Hematopoietic multipotent progenitor cell treated with erythropoietin and hydrocortisone succinate and interleukin-3 and kit ligand, for 8 days (in vitro differentiated cells): Measurements from ENCODE around the gene ARMH4.
A peak's percentile ranks its signal among the peaks of the same experiment; 100 is the strongest.

ENCODE experiments used
- DNase-seq: peaks from one replicate; pipeline ENCODE4 v3.0.0-alpha.2; 2015

ARMH4 gene

DNA sequence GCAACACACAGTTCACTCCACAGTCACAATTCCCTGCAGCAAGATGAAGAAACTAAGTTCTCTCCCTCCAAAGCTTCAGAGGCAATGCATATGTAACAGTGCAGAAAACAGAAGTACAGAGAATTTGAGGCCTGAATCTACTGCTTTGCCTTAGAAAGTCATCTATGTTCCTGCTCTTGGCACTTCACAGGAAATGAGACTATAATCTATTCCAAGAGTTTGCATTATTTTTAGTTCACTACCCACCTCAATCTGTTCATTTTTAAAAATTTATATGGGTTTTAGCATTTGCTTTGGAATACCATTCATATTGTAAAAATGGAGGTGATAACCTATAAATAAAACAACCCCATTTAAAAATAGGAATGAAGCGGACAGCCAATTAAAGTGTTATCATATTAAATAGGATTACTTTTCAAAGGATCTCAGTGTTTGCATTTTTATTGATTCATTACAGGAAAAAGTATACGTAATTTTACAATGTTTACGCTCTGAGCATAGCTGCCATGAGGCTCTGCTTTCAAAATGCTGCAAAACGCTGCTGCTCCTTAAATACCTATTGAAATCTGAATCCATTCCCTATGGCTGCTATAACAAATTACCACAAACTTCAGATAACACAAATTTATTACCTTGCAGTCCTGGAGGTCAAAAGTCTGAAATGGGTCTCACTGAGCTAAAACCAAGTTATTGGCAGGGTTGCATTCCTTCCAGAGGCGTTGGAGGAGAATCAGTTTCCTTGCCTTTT lies 60.0 kb downstream of the ARMH4 start:
- no peak for DNase-seq

- DNase-seq, result no peak
Measured at GRCh38 chr14:58089612-58090011, 62.4 kb downstream of the ARMH4 start.

DNA sequence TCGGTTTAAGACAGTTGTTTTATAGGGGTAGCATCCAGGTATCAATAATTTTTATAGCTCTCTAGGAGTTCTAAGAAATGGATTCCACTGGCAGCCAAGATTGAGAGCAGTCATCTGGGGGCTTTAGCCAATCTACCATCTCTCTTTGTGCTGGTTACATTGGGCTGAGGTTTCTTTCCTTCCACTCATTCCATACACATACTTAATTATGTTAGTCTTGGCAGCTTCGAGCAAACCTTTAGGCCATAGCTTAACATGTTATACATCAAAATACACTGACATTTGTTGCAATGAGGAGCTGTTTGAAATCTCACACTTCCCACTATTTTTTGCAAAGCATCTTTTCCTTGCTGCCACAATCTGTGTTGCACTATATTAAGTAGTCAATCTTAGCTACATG lies 63.1 kb downstream of the ARMH4 start:
- DNase-seq, result no peak

GRCh38 chr14:58085877-58086276 lies 66.1 kb downstream of the ARMH4 start:
- no peak for DNase-seq

- DNase-seq, result no peak
Measured at GRCh38 chr14:58082491-58083098, 69.4 kb downstream of the ARMH4 start.

- no peak for DNase-seq
Measured at GRCh38 chr14:58082011-58082410, 70.0 kb downstream of the ARMH4 start.

- no peak for DNase-seq
Measured at GRCh38 chr14:58078471-58078870, 73.5 kb downstream of the ARMH4 start.

DNA sequence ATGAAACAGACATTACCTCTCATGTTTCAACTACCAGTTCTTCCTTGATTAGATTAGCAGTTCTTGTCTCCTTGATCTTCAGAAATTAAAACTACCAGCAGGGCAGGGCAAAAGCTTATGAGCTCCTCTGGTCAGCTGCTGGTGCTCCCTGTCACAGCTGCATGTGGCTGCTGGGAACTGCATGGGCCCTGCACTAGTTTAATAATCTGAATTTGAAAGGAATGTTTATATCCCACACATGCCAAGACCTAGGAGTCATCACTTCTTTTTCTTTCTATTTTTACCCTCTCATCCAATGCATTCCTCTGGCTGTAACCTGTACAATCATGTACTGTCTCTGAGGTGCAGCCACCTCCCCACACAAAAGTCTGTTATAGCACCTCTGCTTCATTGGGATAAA lies 73.9 kb downstream of the ARMH4 start:
- no peak for DNase-seq

DNA sequence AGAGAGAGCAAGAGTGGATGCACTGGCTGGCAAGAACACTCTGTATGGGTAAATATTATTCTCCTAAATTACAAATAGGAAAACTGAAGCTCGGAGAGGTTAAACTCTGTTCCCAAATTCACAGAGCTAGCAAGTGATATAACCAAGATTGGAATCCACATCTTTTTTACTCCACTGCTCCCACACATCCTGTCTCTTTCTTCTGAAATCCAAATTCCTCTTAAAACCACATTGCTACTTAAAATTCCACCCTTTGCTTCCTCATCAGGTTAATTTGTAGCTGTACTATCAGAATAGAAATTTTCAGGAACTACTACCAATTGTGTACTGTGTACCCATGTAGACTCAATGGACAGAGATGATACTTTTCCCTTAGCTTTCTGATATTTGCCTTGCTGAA lies 74.4 kb downstream of the ARMH4 start:
- no peak for DNase-seq

GRCh38 chr14:58073516-58073915 lies 78.5 kb downstream of the ARMH4 start:
- no peak for DNase-seq

DNA sequence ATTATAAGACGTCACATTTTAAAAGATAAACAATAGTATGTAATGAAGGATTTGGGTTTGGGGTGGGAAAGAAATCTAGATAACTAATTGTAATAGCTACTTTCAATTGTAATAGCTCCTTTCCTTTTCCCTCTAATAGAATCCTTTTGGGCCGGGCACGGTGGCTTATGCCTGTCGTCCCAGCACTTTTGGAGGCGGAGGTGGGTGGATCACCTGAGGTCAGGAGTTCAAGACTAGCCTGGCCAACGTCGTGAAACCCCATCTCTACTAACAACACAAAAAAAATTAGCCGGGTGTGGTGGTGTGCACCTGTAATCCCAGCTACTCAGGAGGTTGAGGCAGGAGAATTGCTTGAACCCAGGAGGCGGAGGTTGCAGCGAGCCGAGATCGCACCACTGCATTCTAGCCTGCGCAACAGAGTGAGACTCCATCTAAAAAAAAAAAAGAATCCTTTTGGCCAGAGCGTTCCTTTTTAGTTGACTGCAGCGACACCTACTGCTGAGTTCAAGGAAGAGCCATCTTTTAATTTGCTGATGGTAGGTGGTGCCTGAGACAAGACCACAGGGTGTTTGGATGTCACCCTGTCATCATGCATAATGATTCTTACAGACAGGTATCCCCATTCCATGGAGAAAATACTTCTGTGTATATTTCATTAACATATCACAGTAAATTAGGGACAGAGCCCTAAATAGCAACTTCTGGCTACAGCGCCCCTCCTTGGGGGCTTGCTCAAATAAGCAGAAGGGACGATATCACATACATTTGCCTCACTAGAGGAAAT lies 79.5 kb downstream of the ARMH4 start:
- peak; percentile 69 for DNase-seq

DNA sequence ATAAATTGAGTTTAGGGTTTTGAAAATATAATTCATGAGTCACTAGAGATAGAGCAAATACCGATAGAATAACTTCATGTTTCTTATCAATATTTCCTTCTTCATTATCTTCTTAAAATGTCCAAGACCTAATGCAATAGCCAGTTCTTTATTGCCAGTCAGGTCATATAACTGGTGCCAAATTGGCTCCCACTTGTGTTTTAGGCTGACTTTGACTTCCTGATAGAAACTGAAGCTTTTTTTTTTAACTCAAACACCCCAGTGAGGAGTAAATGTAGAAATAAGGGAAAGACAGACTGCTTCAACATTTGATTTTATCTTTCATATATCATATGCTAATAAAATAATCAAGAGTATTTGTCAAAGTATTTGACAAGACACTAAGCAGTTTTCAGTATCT lies 80.7 kb downstream of the ARMH4 start:
- DNase-seq, result no peak

- DNase-seq, result no peak
Measured at GRCh38 chr14:58068306-58068705, 83.7 kb downstream of the ARMH4 start.

DNA sequence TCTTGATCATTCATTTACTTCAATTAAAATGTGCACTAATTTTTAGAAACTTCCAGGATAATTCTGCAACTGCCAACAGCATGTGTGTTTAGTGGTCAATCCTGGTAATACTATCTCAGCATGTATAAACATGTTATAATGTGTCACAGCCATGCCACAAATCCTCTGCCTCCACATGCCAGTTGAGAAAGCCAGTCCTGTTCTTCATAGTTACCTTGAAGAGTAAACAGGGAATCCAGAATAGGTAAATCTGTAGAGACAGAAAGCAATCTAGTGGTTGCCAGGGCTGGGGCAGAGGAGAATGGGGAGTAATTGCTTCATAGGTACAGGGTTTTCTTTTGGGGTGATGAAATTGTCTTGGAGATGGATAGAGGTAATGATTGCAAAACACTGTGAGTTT lies 85.9 kb downstream of the ARMH4 start:
- DNase-seq, result no peak

DNA sequence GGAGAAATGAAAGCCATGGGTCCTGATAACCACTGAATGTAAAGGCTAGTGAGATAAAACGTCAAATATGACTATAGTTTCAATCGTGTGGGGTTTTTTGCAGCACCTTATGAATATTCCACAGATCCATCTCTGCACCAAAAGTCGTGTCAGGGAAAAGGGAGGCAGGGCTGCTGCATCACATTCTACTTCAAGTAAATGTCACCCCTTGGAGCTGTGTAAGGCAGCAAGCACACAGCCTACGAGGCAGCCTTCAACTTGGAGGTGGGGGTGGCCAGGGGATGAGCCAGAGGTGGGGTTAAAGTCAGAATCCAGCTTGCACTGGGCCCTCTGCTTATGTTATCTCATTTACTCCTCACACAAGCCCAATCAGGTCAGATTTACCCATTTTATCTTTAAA lies 90.4 kb downstream of the ARMH4 start:
- no peak for DNase-seq

GRCh38 chr14:58060898-58061297 lies 91.1 kb downstream of the ARMH4 start:
- DNase-seq, result no peak

DNA sequence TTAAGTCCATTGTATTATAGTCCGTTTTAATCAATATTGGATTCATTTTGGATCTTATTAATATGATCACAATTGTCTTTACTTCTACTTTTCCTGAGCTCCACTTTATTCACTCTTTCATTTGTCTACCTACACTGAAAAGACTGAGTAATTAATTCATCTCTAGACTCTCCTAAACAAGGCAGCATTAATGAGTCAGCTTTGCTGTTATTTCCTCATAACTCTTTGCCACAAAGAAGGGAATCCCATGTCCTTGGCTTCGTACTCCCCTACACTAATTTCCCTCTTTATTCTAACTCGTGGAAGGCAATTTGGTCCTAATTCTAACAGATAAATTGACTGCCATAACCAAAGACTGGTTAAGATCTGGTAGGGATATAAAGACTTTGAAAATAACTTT lies 91.9 kb downstream of the ARMH4 start:
- no peak for DNase-seq

DNA sequence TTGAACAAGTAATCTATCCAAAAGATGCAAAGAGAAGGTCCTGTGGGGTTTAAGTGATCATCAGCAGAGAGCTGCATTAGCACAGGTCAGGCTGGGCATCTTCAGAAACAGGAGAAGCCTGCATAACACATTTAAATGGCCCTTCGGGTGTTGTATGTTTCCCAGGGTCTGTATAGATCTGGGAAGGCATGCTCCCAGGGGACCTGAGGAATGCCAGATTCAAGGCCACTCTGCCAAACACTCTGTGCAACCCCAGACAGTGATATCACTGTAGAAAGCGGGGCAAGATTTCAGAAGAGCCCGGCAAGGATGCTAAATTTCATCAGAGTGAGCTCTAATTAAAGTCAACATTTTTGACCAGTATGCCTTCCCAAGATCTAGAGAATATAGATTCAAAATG lies 92.9 kb downstream of the ARMH4 start:
- DNase-seq, result no peak

GRCh38 chr14:58055497-58056010 lies 96.5 kb downstream of the ARMH4 start:
- DNase-seq, result no peak

- no peak for DNase-seq
Measured at GRCh38 chr14:58054100-58054499, 97.9 kb downstream of the ARMH4 start.

DNA sequence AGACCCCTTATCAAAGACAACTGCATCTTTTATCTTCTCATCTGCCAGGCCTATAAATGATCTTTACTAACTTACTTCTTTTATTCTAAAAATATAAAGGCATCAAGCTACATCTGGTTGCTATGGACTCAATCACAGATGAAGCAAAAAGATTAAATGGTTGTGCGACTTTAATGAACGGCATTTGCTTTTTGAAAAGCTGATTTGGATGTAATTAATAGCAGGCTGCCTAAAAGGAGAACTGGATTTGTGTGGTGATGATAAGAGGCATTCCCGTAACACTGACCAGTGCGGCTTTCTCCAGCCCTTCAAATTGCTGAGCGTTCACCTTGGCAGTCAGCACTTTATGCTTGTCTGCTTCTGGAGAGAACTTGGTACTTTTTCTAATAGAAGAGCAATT lies 103.8 kb downstream of the ARMH4 start:
- DNase-seq, result no peak

GRCh38 chr14:58027904-58028303 lies 124.1 kb downstream of the ARMH4 start:
- no peak for DNase-seq

DNA sequence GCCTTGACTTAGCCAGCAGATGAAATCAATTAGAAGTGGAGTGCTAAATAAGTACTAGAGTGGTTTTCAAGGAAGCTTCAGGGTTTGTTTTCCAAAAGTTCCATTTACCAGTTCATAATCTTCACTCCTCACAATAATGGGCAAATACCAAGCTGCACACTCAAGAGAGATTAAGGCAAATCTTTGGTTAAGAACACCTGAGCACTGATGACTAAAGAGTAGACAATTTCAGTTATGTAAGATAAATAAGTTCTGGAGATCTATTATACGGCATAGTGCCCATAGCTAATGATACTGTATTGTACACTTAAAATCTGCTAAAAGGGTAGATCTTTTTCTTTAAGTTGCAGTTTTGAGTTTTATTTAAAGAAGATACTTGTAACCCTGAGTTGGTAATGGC lies 125.0 kb downstream of the ARMH4 start:
- no peak for DNase-seq

GRCh38 chr14:58026219-58026618 lies 125.8 kb downstream of the ARMH4 start:
- DNase-seq, result no peak
